DOHH2 (cell line): Measurements from ENCODE around the gene FAU.
"Not testable (repeated sequence)": the region's sequence is repeated elsewhere in the genome, so short reads cannot be mapped to it uniquely, and the experiment has no call there.

Source experiments
- H3F3A ChIP-seq: fragments of 200-600 bp; sonication (generic), shearing (Covaris generic); 2 replicates; pipeline ENCODE4 v1.6.0; 2016; ENCODE audit warnings: antibody characterized with exemption, mild to moderate bottlenecking; ENCODE audit not compliant: control insufficient read depth, insufficient read depth
- H3K27ac ChIP-seq: fragments of 200-600 bp; sonication (generic); 2 replicates; pipeline ENCODE4 v1.5.1; 2014; ENCODE audit warnings: low read depth, mild to moderate bottlenecking, low read length, moderate library complexity
- H3K27me3 ChIP-seq: fragments of 200-600 bp; sonication (generic); 2 replicates; pipeline ENCODE4 v1.6.1; 2014; ENCODE audit warnings: mild to moderate bottlenecking, low read length, mixed read lengths; ENCODE audit not compliant: control insufficient read depth
- H3K36me3 ChIP-seq: fragments of 200-600 bp; sonication (generic); 2 replicates; pipeline ENCODE4 v1.6.1; 2014; ENCODE audit warnings: mild to moderate bottlenecking, low read length, moderate library complexity, mixed read lengths; ENCODE audit not compliant: control insufficient read depth
- H3K4me1 ChIP-seq: fragments of 200-600 bp; sonication (generic); 2 replicates; pipeline ENCODE4 v1.6.1; 2014; ENCODE audit warnings: mild to moderate bottlenecking, low read length, mixed read lengths; ENCODE audit not compliant: control insufficient read depth
- H3K4me2 ChIP-seq: fragments of 200-600 bp; sonication (generic); 2 replicates; pipeline ENCODE4 v1.6.0; 2014; ENCODE audit warnings: mild to moderate bottlenecking, low read length, moderate library complexity
- H3K4me3 ChIP-seq: fragments of 200-600 bp; sonication (generic); 2 replicates; pipeline ENCODE4 v1.5.1; 2014; ENCODE audit warnings: mild to moderate bottlenecking, low read length, mixed read lengths
- H3K79me2 ChIP-seq: fragments of 200-600 bp; sonication (generic); 2 replicates; pipeline ENCODE4 v1.6.1; 2014; ENCODE audit warnings: mild to moderate bottlenecking, low read length, mixed read lengths; ENCODE audit not compliant: control insufficient read depth
- H3K9me2 ChIP-seq: fragments of 200-600 bp; sonication (generic); replicated peaks from 2 replicates; pipeline ENCODE4 v1.6.1; 2014; ENCODE audit warnings: mild to moderate bottlenecking, low read length, mixed read lengths; ENCODE audit not compliant: control insufficient read depth
- H3K9me3 ChIP-seq: fragments of 200-600 bp; sonication (generic); 2 replicates; pipeline ENCODE4 v1.6.1; 2014; ENCODE audit warnings: antibody characterized with exemption, low read length, mixed read lengths; ENCODE audit not compliant: control insufficient read depth, insufficient read depth
- H4K20me1 ChIP-seq: fragments of 200-600 bp; sonication (generic); 2 replicates; pipeline ENCODE4 v1.6.0; 2014; ENCODE audit warnings: low read depth, mild to moderate bottlenecking, antibody characterized with exemption, low read length, moderate library complexity; ENCODE audit not compliant: control insufficient read depth, insufficient read depth
- EZH2phosphoT487 ChIP-seq: fragments of 200-600 bp; sonication (generic); IDR thresholded peaks from 2 replicates; pipeline ENCODE4 v1.6.1; 2017; ENCODE audit warnings: borderline replicate concordance, mild to moderate bottlenecking, antibody characterized with exemption, low read length, moderate library complexity, mixed read lengths
- TF ChIP-seq, protein P1 (sequence below): fragments of 200-600 bp; sonication (generic); IDR thresholded peaks from one replicate; pipeline ENCODE4 v1.5.1; 2014; ENCODE audit warnings: antibody characterized with exemption, mild to moderate bottlenecking, low read depth, low read length; ENCODE audit not compliant: poor library complexity, severe bottlenecking

Gene FAU

DNA sequence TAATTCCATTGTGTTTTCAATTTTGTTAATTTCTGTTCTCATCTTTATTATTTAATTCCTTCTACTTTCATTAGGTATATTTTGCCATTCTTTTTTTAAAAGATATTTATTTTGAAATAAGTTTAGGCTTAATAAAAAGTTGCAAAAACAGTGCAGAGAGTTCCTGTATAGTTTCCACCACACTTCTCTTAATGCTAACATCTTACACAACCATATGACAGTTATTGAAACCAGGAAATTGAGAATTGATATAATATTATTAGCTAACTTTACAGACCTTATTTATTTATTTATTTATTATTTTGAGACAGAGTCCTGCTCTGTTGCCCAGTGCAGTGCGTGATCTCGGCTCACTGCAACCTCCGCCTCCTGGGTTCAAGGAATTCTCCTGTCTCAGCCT lies 34.3 kb upstream of the FAU start:
- H3K4me2 ChIP-seq: peak overlapping the region; percentile 20; the same call in 1 of the 2 replicates
- no peaks in the 10 kb centered on the region for H3K9me3 ChIP-seq
- no peaks in the 10 kb centered on the region for H3K27me3 ChIP-seq
- no peaks in the 10 kb centered on the region for H3K36me3 ChIP-seq
- H3K4me3 ChIP-seq: no peak overlapping the region
- H3K79me2 ChIP-seq: no peaks in the 10 kb centered on the region
- no peaks in the 10 kb centered on the region for H4K20me1 ChIP-seq
- no peaks in the 10 kb centered on the region for H3K9me2 ChIP-seq
- peak overlapping the region; percentile 26; the same call in 1 of the 2 replicates for H3K27ac ChIP-seq
- TF ChIP-seq, protein P1, sequence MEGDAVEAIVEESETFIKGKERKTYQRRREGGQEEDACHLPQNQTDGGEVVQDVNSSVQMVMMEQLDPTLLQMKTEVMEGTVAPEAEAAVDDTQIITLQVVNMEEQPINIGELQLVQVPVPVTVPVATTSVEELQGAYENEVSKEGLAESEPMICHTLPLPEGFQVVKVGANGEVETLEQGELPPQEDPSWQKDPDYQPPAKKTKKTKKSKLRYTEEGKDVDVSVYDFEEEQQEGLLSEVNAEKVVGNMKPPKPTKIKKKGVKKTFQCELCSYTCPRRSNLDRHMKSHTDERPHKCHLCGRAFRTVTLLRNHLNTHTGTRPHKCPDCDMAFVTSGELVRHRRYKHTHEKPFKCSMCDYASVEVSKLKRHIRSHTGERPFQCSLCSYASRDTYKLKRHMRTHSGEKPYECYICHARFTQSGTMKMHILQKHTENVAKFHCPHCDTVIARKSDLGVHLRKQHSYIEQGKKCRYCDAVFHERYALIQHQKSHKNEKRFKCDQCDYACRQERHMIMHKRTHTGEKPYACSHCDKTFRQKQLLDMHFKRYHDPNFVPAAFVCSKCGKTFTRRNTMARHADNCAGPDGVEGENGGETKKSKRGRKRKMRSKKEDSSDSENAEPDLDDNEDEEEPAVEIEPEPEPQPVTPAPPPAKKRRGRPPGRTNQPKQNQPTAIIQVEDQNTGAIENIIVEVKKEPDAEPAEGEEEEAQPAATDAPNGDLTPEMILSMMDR: no peak
- TF ChIP-seq EZH2phosphoT487: no peak
- peaks cover 79% of the 10 kb centered on the region for H3K4me1 ChIP-seq
- peaks cover 30% of the 10 kb centered on the region for H3F3A ChIP-seq

DNA sequence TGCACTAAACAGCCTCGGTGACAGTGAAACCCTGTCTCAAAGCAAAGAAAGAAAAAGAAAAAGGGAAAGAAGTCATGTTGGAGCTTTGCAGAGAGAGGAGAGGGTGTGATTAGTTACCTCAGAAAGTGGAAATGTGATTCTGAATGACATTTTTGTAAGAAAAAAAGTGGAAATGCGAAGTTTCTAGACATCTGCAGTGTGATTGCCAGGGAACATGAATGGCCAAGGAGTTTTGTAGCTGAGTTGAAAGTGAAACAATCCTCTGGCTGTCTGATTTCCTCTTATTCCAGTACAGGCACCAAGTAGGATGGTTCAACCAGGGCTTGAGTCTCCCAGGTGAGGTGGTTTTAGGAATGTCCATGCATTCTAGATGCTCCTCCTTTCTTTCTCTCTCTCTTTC lies 30.2 kb upstream of the FAU start:
- H3K4me3 ChIP-seq: peak overlapping the region; percentile 28
- H3F3A ChIP-seq: peaks cover 24% of the 10 kb centered on the region
- no peak overlapping the region for H3K27ac ChIP-seq
- H3K36me3 ChIP-seq: no peaks in the 10 kb centered on the region
- TF ChIP-seq EZH2phosphoT487: no peak
- peaks cover 3% of the 10 kb centered on the region; the same call in 1 of the 2 replicates for H3K9me3 ChIP-seq
- H3K27me3 ChIP-seq: no peaks in the 10 kb centered on the region
- H3K9me2 ChIP-seq: no peaks in the 10 kb centered on the region
- peaks cover 55% of the 10 kb centered on the region for H3K4me1 ChIP-seq
- no peaks in the 10 kb centered on the region for H4K20me1 ChIP-seq
- peak overlapping the region; percentile 60 for H3K4me2 ChIP-seq
- H3K79me2 ChIP-seq: no peaks in the 10 kb centered on the region

DNA sequence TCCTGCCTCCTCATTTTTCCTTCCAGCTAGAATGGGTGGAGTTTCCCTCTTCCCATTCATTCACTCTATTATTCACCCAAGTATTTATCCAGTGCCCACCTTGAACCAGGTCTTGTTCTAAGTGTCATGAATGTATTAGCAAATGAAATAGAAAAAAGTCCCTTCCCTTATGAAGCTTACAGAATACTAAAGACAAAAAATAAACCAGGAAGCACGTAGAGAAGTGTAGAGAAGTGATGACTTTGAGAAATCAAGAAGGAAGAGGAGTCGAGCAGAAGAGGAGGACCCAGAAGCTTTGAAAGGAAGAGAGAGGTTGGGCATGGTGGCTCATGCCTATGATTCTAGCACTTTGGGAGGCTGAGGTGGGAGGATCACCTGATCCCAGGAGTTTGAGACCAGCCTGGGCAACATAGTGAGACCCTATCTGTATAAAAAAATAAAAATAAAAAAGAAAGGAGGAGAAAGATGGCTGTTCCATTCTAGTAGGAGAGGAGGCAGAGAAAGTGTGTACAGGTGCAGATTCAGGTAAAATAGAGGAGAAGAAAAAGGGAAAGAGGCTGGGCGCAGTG lies 29.5 kb upstream of the FAU start:
- no peaks in the 10 kb centered on the region for H3K9me2 ChIP-seq
- H3K27ac ChIP-seq: no peak overlapping the region
- peak overlapping the region; percentile 3; the same call in 1 of the 2 replicates for H3K4me3 ChIP-seq
- H3K36me3 ChIP-seq: no peaks in the 10 kb centered on the region
- H3K27me3 ChIP-seq: no peaks in the 10 kb centered on the region
- H3F3A ChIP-seq: peaks cover 28% of the 10 kb centered on the region
- peak overlapping the region; percentile 60 for H3K4me2 ChIP-seq
- peaks cover 56% of the 10 kb centered on the region for H3K4me1 ChIP-seq
- H3K9me3 ChIP-seq: peaks cover 9% of the 10 kb centered on the region; the same call in 1 of the 2 replicates
- H3K79me2 ChIP-seq: no peaks in the 10 kb centered on the region
- H4K20me1 ChIP-seq: no peaks in the 10 kb centered on the region
- TF ChIP-seq, protein P1: no peak
- TF ChIP-seq EZH2phosphoT487: no peak

DNA sequence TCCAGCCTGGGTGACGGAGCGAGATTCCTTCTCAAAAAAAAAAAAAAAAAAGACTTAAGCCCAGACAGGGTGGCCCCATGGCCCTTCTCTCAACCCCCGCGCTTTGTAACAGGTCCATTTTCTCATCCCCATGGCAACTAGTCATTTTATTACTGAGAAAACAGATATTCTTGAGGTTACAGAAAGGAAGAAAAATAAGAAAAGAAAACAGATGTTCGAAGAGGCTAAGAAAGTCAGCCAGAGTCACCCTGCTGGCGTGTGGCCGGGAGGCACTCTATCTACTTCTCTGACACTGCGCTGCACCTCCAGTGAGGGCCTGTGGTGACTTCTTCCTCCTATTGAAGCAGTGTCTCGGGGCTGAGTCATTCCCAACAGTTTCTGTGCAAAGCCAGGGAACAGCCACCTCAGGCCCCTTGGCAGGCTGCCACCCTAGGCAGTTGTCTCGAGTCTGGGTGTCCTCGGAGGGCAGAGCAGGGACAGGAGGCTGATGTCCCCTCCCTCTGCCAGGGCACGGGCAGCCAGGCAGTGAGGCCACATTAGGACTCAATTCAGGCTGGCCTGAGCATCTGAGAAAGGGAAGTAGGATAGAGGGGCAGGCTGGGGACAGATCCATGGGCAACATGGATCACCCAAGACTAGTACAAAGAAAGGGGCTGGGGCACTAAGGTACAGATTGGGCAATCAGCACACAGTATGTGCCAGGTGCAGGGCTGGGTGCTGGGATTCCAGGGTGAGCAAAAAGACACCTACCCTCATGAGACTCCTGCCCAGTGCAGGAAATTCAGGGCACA lies 28.8 kb upstream of the FAU start:
- H3K4me3 ChIP-seq: peak overlapping the region; percentile 3; the same call in 1 of the 2 replicates
- H4K20me1 ChIP-seq: no peaks in the 10 kb centered on the region
- peak overlapping the region; percentile 60 for H3K4me2 ChIP-seq
- no peak for TF ChIP-seq EZH2phosphoT487
- TF ChIP-seq, protein P1: no peak
- H3K79me2 ChIP-seq: no peaks in the 10 kb centered on the region
- H3K27me3 ChIP-seq: no peaks in the 10 kb centered on the region
- peaks cover 25% of the 10 kb centered on the region for H3F3A ChIP-seq
- H3K36me3 ChIP-seq: no peaks in the 10 kb centered on the region
- peaks cover 9% of the 10 kb centered on the region; the same call in 1 of the 2 replicates for H3K9me3 ChIP-seq
- no peaks in the 10 kb centered on the region for H3K9me2 ChIP-seq
- peaks cover 57% of the 10 kb centered on the region for H3K4me1 ChIP-seq
- no peak overlapping the region; the same call in 1 of the 2 replicates for H3K27ac ChIP-seq

DNA sequence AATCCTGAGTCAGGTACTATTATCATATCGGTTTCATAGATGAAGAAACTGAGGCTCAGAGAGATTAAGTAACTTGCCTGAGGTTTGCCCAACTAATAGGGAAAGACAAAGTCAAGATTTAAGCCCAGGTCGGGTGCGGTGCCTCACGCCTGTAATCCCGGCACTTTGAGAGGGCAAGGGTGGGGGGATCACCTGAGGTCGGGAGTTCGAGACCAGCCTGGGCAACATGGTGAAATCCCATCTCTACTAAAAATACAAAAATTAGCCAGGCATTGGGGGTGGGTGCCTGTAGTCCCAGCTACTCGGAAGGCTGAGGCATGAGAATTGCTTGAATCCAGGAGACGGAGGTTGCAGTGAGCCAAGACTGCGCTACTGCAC lies 28.2 kb upstream of the FAU start:
- H3F3A ChIP-seq: peaks cover 26% of the 10 kb centered on the region
- H3K4me2 ChIP-seq, H3K27ac ChIP-seq, H4K20me1 ChIP-seq, H3K36me3 ChIP-seq, H3K9me3 ChIP-seq, H3K4me3 ChIP-seq, H3K9me2 ChIP-seq, H3K79me2 ChIP-seq, H3K27me3 ChIP-seq: not testable (repeated sequence)
- peaks cover 62% of the 10 kb centered on the region for H3K4me1 ChIP-seq
